ENCODE results near the gene PHIP.
"Not testable (repeated sequence)": the region's sequence is repeated elsewhere in the genome, so short reads cannot be mapped to it uniquely, and the experiment has no call there.

PHIP gene

GRCh38 chr6:79101164-79101563, 23.1 kb upstream of the PHIP start (continued):
- no peak for TF ChIP-seq ZNF211 (tag by site-specific recombination; IDR thresholded peaks at IDR 0.05; ENCODE audit: low read depth)

- ChIA-PET CTCF (no interaction called here), POLR2A (no interaction called here)
- Histone ChIP-seq H3K4me1 (ENCODE audit: control insufficient read depth, insufficient read depth, low read length) (no peaks in the 10 kb centered on the region), H3K4me3 (ENCODE audit: low read depth, low read length) (no peak overlapping the region), H3K27ac (ENCODE audit: extremely low read depth, low read depth, low read length) (no peak overlapping the region), H3K36me3 (ENCODE audit: control insufficient read depth in 2 of 2, insufficient read depth in 1 of 2, low read length in 2 of 2) (no peaks in the 10 kb centered on the region), H3K9me3 (ENCODE audit: control insufficient read depth, insufficient read depth, low read depth, low read length) (no peaks in the 10 kb centered on the region)
- TF ChIP-seq ZNF580 (tag by site-specific recombination; IDR thresholded peaks at IDR 0.05) = 0 out of 2 replicates have a peak, but pooled peaks have one; percentile 49
- no peak for TF ChIP-seq ZNF768 (tag by site-specific recombination; IDR thresholded peaks at IDR 0.05)
- TF ChIP-seq ZNF416 (tag by site-specific recombination; IDR thresholded peaks at IDR 0.05) = no peak
- TF ChIP-seq ZNF146 (tag by site-specific recombination; IDR thresholded peaks at IDR 0.05) = peak; percentile 94
Measured at GRCh38 chr6:79100304-79100703, 22.2 kb upstream of the PHIP start.

- POLR2A ChIA-PET = interaction anchor here (1.8 kb wide), 1 partner anchor 17 kb away, joined by 5 read pairs; the partner anchor contains the start of gene PHIP
- Histone ChIP-seq H3K36me3 (ENCODE audit: control insufficient read depth in 2 of 2, insufficient read depth in 1 of 2, low read length in 2 of 2) (no peaks in the 10 kb centered on the region), H3K4me3 (ENCODE audit: low read depth, low read length) (no peak overlapping the region), H3K27ac (ENCODE audit: extremely low read depth, low read depth, low read length) (no peak overlapping the region), H3K4me1 (ENCODE audit: control insufficient read depth, insufficient read depth, low read length) (no peaks in the 10 kb centered on the region), H3K9me3 (ENCODE audit: control insufficient read depth, insufficient read depth, low read depth, low read length) (no peaks in the 10 kb centered on the region)
- CTCF ChIA-PET = interaction anchor here (0.6 kb wide), 1 partner anchor 40 kb away, joined by 5 read pairs; no protein-coding TSS in a partner anchor
- TF ChIP-seq ZNF488 (tag by site-specific recombination; IDR thresholded peaks at IDR 0.05) (no peak), KLF7 (tag by site-specific recombination; IDR thresholded peaks at IDR 0.05; ENCODE audit: borderline replicate concordance) (no peak)
Measured at GRCh38 chr6:79094938-79095337, 16.9 kb upstream of the PHIP start.

GRCh38 chr6:79091801-79092200, 13.7 kb upstream of the PHIP start:
- CTCF ChIA-PET; H3K9me3 ChIP-seq (ENCODE audit: control insufficient read depth, insufficient read depth, low read depth, low read length); H3K4me3 ChIP-seq (ENCODE audit: low read depth, low read length); H3K36me3 ChIP-seq (ENCODE audit: control insufficient read depth in 2 of 2, insufficient read depth in 1 of 2, low read length in 2 of 2); H3K4me1 ChIP-seq (ENCODE audit: control insufficient read depth, insufficient read depth, low read length); H3K27ac ChIP-seq (ENCODE audit: extremely low read depth, low read depth, low read length): not testable (repeated sequence)
- POLR2A ChIA-PET = interaction anchor here (1.0 kb wide), 1 partner anchor 14 kb away, joined by 3 read pairs; the partner anchor contains the start of gene PHIP

GRCh38 chr6:79089552-79090404, 11.7 kb upstream of the PHIP start:
- Histone ChIP-seq H3K36me3 (ENCODE audit: control insufficient read depth in 2 of 2, insufficient read depth in 1 of 2, low read length in 2 of 2) (no peaks in the 10 kb centered on the region), H3K4me1 (ENCODE audit: control insufficient read depth, insufficient read depth, low read length) (no peaks in the 10 kb centered on the region), H3K4me3 (ENCODE audit: low read depth, low read length) (no peak overlapping the region), H3K9me3 (ENCODE audit: control insufficient read depth, insufficient read depth, low read depth, low read length) (no peaks in the 10 kb centered on the region), H3K27ac (ENCODE audit: extremely low read depth, low read depth, low read length) (no peak overlapping the region)
- ChIA-PET POLR2A (no interaction called here), CTCF (interaction anchor here (0.6 kb wide), 1 partner anchor 41 kb away, joined by 3 read pairs; no protein-coding TSS in a partner anchor)
- TF ChIP-seq ZNF596 (tag by site-specific recombination; IDR thresholded peaks at IDR 0.05) = no peak
- peak; percentile 23; the same call in 1 of the 2 replicates for TF ChIP-seq ZNF521 (tag by site-specific recombination; IDR thresholded peaks at IDR 0.05)
- peak; percentile 11; the same call in 1 of the 2 replicates for TF ChIP-seq ZNF398 (tag by site-specific recombination; IDR thresholded peaks at IDR 0.05)
- no peak for TF ChIP-seq ZNF26 (tag by site-specific recombination; IDR thresholded peaks at IDR 0.05)
- peak; percentile 12; the same call in 1 of the 2 replicates for TF ChIP-seq ZNF157 (tag by site-specific recombination; IDR thresholded peaks at IDR 0.05)
- TF ChIP-seq ZNF670 (tag by site-specific recombination; IDR thresholded peaks at IDR 0.05; ENCODE audit: low read depth) = no peak
- no peak for TF ChIP-seq ZFP41 (tag by site-specific recombination; IDR thresholded peaks at IDR 0.05; ENCODE audit: borderline replicate concordance)
- TF ChIP-seq ZNF223 (tag by site-specific recombination; IDR thresholded peaks at IDR 0.05) = 0 out of 2 replicates have a peak, but pooled peaks have one; percentile 63
- no peak for TF ChIP-seq ZBTB48 (tag by site-specific recombination; IDR thresholded peaks at IDR 0.05)
- TF ChIP-seq ZNF366 (tag by site-specific recombination; conservative IDR thresholded peaks at IDR 0.05) = peak; percentile 99
- TF ChIP-seq ZNF776 (tag by site-specific recombination; IDR thresholded peaks at IDR 0.05; ENCODE audit: borderline replicate concordance) = no peak
- TF ChIP-seq TCF7L2 (IDR thresholded peaks at IDR 0.05; ENCODE audit: borderline replicate concordance, low read depth, low read length) = no peak
- TF ChIP-seq ZNF544 (tag by site-specific recombination; IDR thresholded peaks at IDR 0.05) = peak; percentile 5; the same call in 1 of the 2 replicates
- TF ChIP-seq ZNF114 (tag by site-specific recombination; IDR thresholded peaks at IDR 0.05) = peak; percentile 12; the same call in 1 of the 2 replicates

Measured in HEK293 (cell line).